SH-SY5Y (cell line): ENCODE measurements around the gene MXRA8.

Experiments
- GATA2 ChIP-seq: IDR thresholded peaks from 2 replicates; pipeline ENCODE4 v1.6.1; 2011; ENCODE audit warnings: mild to moderate bottlenecking, low read depth, low read length
- GATA3 ChIP-seq: IDR thresholded peaks from 2 replicates; pipeline ENCODE4 v1.6.1; 2011; ENCODE audit warnings: low read depth, mild to moderate bottlenecking, low read length, moderate library complexity

DNA sequence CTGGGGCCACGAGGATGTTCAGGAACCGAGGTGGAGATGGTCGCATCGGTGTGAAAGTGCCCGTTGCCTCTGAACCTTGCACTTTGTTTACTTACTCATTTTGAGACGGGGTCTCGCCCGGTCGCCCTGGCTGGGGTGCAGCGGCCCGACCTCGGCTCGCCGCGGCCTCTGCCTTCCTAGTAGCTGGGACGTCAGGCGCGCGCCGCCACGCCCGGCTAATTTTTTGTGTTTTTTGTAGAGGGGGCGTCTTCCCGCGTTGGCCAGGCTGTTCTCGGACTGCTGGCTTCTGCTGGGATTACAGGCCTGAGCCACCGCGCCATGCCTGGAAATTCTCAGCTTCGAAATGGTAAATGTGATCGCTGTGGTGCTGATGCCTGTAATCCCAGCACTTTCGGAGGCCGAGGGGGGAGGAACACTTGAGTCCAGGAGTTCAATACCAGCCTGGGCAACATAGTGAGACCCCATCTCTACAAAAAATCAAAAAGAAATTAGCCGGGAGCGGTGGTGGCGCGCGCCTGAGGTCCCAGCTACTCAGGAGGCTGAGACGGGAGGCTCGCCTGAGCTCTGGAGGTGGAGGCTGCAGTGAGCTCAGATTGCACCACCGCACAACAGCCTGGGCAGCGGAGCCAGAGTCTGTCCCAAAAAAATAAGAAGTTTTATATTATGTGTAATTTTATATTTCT lies 49.4 kb upstream of the MXRA8 start:
- no peak for TF ChIP-seq GATA2
- TF ChIP-seq GATA3, result no peak
